CD4-positive, alpha-beta T cell treated with Interleukin-15 for 4 hours (primary cell): Measurements from ENCODE around the gene PCBP3.
"Not testable (repeated sequence)": the region's sequence is repeated elsewhere in the genome, so short reads cannot be mapped to it uniquely, and the experiment has no call there.

Experiments
- DNase-seq: peaks from one replicate; pipeline ENCODE4 v3.0.0-alpha.2; 2020; ENCODE audit warnings: low spot score

PCBP3 gene

DNA sequence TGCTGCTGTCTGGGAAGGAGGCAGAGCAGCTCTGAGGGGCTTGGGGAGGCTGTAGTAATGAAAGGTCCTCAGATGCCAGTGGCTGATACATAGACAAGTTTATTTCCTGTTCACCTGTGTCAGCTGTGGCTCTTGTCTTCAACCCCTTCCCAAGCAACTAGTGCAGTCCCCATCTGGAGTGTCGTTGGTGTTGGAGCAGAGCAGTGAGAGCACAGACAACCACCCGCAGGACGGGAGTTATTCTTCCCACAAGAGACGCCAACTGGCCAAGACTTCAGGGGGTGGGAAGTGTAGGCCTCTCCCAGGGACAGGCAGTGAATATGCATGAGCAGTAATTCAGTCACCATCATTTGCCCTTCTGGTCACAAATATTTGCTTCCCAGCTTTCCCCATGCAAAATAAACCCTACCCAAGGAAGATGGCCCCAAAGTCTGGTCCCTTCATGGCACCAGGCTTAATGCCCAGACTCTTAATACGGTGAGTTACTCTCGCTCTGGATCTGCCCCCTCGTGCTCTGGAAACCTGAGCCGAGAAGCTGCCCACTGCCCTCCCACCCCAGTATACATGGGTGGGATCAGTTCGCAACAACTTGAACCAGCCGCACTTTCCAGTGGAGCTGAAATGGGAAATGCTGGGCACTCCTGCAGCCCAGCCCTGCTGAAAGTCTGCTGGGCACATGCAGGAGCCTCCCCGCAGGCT, 184.5 kb downstream of the PCBP3 start:
- DNase-seq: no peak

DNA sequence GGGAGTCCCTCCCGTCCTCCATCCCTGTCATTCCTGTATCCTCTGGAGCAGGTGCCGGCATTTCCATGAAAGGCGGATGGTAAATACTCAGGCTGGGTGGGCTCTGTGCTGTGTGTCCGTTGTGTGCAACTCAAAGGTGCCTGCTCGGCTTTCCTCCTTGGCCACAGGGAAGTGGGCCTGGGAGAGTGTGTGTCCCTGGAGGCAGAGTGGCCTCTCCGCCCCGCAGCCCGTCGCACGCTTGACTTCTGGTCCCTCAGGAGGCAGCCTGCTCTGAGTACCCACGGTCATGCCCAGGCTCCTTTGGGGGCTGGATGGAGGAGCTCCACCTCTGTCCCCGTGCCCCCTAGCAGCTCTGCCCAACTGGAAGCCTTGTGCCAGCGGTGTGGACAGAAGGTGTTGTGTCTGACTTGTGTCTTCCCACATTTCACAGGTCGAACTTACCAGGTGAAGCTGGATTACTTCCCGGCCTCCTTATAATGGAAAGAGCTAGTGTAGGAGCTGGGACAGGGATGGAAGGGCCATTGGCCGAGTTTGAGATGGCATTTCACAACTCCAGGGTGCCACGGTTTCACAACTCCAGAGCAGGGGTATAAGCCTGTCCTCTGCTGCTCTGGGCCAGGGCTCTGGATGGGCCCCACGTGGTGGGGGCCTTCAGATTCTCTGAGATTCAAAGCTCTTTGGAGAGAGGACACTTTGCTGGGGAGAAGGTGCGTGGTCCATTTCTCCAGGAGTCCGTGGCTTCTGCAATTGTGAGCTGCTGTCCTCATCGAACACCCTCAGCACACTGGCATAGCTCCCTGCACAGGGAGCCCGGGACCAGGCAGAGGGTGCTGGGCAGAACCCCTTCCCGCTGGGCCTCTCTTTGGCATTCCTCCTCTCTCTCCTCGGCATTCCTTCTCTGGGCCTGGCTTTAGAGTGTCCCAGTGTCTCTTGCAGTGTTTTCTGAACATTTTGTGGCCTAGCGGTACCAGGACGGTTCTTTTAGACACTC, 185.3 kb downstream of the PCBP3 start:
- DNase-seq: no peak

DNA sequence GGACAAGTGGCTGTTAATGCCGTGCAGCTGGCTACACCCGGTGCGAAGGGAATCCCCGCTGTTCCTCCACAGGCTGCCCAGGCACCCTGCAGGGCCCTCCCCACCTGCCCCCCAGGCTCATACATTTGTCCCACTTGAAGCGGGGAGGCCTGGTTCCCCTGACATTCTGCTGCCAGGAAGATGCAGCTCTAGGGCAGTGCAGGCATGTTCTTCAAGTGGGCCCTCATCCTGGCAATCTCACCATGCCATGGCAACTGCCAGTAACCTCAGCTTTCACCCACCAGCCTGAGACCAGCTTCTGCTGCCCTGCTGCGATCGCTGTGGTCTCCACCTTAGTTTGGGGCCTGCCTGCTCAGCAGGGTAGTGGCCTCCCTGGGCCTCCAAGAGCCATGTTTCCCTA, 186.1 kb downstream of the PCBP3 start:
- DNase-seq: no peak

DNA sequence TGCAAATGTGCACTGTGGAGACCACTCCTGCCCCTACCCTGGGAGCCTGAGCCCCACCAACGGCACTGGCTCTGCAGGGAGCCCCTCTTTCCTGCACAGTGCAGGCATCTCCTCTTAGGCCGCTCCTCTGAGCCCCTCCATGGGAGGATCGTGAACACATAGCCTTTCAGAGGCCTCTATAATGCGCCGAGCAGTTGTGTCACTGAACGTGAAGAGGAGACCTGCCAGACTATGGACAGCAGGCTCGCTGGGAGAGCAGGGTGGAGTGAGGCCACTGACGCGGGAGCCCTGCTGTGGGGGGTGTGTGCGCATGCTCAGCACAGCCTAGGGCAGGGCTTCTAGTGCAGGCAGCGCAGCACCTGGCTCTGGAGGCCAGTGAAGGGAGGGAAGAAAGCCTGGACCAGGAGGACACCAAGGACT, 186.7 kb downstream of the PCBP3 start:
- DNase-seq: no peak

DNA sequence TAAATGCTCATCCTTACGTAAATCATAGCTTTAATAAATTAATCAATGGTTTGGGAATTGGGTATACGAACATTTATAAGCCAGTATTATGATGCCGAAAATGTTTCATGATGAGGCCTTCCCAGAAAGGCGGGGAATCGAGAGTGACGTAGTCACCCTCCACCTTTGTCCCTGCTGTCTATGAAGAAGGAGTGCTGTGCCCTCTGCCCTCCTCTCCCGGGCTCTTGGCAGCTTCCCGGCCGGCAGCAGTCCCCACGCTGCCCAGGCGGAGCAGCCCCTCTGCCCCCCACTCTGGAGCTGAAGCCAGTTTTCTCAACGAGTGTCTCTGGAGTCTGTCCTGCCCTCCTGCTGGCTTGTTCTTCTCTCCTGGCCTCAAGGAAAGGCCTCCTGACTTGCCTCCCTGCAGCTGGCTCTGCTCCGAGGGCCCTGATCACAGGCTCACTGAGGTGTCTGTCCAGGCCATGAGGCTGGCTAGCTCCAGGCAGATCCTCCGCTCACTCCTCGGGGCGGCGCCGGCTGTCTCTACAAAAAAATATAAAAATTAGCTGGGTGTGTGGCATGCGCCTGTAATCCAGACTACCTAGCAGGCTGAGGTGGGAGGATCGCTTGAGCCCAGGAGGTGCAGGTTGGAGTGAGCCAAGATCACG, 187.3 kb downstream of the PCBP3 start:
- DNase-seq: no peak

DNA sequence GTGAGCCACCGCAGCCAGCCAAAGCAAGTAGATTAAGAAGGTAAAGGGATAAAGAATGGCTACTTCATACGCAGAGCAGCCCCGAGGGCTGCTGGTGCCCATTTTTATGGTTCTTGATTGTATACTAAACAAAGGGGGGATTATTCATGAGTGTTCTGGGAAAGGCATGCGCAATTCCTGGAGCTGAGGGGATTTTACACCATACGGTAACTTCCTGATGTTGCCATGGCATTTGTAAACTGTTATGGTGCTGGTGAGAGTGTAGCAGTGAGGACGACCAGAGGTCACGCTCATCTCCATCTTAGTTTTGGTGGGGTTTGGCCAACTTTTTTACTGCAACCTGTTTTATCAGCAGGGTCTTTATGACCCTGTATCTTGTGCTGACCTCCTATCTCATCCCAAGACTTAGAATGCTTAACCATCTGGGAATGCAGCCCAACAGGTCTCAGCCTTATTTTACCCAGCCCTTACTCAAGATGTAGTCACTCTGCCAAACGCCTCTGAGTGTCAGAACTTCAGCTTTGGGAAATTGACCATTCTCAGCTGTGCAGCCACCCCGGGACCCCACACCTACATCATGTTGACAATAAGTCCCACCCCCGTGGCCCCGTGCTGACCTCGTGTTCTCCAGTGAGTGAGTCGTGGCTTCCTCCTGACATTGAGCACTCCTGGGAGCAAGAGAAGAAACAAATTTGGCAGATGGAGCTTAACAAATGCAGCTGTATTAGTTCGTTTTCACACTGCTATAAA, 188.6 kb downstream of the PCBP3 start:
- DNase-seq: no peak

DNA sequence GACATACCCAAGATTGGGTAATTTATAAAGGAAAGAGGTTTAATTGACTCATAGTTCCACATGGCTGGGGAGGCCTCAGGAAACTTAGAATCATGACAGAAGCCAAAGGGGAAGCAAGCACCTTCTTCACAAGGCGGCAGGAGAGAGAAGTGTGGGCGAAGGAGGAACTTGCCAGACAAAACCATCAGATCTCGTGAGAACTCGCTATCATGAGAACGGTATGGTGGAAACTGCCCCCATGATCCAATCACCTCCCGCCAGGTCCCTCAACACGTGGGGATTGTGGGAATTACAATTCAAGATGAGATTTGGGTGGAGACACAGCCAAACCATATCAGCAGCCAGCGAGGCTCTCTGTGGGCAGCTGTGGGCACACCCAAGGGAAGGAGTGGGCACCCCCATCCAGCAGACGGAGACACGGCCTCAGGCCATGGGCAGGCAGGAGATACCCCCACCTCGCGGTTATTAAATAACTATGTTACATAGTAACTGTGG, 189.3 kb downstream of the PCBP3 start:
- DNase-seq: not testable (repeated sequence)

DNA sequence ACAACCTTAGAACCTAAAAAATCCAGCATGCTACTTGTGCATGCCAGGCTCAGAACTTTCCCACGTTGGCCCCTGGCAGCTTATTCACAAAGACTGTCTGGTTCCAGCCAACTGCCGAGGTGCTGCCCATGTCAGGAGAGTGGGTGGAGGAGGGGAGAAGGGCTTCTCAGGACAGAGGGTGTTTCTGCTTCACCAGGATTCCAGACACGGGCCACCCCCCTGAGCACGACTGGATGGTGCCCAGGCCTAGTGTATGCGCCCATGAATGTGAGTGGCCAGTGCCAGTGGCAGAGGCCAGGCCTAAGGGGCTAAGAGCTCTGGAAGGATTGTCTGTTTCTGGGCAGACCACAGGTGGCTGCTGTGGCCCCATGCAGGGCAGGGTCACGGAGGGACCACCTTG, 189.9 kb downstream of the PCBP3 start:
- no peak for DNase-seq

DNA sequence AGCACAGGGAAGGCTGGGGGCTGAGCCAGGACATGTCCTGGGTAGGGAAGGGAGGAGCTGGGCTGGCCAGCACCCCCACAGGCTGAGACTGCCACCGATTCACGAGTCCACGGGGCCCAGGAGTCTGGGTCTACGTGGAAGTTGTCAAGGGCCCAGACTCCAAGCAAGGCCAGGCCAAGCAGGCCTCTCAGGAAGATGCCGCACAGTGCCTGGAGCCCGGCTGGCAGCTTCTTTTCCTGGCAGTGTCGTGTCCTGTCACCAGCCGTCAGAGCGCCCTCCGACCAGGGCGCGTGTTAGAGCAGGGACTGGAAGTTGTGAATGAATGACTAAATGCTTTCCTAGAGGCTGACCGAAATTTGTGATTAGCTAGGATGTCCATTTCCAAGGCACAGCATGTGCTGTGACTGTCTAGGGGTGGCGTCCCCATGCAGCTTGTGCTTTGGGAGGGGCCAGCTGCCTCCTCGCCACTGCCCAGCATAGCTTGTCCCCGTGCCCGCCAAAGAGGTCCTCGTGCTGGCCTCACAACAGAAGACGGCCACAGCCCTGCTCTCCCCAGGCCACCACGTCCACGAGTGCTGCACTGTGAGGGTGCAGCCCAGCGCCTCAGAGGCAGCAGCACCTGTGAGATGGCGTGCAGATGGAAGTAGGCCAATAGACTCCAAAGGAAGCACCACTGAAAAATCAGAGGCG, 190.6 kb downstream of the PCBP3 start:
- no peak for DNase-seq

DNA sequence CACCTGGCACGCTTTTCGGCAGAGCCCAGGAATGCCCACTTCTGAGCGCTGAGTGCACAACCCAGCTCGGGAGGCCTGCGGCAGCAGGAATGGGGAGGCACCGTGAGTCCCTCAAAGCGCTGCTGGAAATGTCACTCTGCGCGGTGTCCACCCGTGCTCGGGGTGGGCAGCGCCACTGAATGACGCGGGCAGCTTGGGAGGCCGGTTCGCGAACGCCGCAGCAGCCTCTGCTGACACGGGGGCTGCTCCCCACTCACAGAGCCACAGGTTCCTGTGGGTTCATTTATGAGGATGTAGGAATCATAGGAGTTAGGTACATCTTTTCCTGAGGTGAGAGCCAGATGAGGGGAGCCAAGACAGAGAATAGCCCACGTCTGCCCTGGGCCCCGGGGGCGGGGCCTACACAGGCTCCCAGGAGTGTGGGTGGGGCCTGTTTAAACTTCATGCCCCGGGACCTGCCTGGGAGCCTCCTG, 191.3 kb downstream of the PCBP3 start:
- no peak for DNase-seq

DNA sequence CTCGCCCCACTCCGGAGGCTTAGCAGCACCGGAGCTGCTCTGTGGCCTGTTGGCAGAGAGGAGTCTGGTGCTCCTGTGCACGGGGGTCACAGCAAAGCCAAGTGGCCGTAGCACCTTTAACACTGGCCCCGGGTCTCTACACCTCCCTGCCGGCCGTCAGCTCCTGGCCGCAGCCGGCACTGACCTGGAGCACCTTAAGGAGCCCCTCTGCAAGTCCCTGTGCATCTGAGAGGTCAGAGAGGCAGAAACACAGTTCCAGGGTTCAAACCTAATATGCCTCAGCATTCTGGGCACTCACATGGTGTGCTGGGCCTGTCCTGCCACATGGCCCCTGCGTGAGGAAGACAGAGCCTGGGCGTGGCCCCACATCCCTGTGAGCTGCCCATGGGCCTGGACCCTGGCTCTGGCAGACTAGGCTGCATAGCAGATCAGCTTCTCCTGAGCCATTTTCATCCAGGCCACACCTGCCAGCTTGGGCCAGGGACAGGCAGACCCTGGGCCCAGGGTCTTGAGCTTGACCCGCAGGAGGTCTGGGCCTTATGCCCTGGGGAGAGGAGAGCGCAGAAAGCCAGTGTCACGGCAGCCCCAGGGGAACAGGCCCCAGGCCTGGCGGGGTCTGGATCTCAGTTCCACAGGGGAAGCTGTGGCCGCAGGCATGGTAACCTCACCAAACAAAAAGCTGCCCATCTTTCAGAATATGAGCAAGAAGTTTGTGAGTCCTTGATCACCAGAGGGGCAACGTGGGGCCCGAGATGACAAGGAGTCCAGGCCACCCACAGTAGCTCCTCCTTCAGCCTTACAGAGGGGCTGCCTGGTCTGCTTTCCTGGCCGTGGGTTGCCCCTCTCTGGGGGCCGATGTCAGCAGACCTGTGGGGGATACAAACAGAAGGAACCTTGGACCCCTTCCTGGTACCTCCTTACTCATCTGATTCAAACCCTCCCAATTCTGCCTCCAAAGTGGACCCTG, 192.1 kb downstream of the PCBP3 start:
- no peak for DNase-seq

DNA sequence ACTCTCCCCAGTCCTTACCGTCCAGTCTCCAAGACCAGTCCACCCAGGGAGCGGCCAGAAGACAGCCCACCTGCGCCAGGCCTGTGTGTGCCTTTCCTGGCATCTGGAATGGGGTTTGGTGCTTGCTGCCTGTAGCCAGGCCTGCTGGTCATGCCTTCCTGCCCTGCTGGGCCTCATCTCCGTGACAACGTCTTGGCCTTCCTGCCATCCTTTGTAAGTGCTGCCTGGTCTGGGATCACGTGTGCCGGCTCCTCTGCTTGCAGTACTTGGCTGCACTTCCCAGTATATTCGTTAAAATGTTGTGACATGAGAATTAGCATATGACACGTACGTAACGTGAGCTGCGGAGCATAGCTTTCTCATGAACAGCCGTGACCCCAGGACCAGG, 192.7 kb downstream of the PCBP3 start:
- DNase-seq: no peak

DNA sequence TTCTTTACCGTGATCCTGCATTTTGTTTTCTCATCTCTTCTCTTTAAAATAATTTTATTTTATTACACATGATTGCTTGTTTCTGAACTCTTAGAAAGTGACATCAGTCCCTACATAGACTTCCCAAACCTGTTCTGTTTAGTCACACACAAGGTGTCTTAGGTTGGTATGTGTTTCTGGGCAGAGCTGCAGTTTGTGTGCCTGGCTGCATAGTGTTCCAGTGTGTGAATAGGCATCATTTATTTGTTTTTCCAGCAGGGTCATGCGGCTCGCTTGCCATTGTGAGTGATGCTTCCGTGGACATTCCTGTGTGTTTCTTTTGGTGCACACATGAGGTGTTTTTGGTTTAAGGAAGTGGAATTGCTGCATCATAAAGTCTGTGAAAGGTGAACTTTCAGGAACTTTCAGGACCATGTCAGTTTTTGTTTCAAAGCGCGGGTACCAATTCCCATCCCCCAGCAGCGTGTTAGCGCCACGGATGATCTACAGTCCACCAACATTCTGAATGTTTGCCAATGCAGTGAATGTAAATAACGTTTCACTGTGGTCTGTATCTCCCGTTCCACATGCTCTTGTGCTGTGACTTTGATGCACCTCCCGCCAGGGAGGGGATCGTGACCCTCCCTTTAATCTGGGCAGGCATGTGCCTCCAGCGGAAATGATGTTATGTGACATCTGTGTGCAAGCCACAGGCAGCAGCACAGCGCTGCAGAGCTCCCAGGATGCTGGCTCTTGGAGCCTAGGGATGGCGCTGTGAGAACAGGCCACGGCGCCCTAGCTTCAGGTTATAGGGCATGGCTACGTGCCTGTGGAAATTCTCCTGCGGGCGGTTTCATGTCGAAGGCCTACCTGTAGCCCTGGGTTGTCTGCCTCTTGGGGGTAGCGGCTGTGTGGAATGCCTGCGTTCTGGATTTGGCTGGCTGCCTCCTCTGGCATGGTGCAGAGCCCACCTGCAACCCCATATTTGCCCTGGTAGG, 193.5 kb downstream of the PCBP3 start:
- DNase-seq: no peak

DNA sequence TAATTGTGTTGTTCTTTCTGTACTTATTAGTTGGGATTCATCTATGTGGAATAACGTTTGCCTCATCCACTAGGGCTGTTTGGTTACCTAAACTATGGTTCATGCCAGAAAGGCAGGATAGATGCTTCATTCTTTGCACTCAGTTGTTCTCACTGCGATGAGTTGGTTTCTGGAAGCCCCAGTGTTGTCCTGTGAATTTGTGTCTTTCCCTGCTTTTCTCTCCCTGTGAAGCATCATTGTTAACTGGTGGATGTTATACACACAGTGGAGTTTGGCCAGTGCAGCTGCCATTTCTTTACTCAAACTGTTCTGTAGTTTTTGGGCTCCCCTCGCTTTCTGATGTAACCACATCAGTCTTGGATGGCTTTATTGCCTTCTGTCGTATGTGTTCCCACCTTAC, 194.4 kb downstream of the PCBP3 start:
- no peak for DNase-seq

DNA sequence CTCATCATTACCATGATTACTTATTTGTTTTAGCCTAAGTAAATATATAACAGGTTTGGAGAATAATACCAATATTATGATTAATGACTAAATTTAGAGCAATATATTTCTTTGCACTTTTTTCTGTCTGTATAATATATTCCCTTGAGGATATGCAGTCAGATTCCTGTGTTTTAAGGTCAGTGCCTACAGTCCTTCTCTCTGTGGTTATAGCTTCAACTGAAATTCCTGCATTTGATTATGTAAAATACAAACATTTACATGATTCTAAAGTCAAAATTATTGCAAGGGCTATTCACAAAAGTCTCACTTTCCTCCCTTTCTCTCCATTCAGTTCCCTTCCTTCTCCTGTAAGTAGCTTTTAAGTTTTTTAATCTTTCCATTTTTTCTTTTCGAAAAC, 195.1 kb downstream of the PCBP3 start:
- no peak for DNase-seq

DNA sequence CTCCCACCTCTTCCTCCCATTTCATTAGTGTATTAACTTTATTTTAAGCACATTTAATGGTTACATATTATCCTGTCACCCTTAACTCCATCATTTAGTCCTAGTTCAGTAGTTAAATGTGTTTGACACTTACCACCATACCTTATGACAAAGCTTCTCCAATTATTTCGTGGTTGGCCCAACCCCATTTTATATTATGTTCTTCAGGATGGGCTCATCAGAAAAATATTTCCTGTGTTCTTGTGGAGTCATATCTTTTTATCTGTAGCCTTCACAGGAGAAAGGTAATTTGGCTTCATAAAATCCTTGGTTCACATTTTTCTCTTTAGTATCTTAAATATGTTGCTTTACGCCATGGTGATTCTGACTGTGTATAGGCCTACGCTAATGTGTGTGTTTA, 195.7 kb downstream of the PCBP3 start:
- DNase-seq: no peak

DNA sequence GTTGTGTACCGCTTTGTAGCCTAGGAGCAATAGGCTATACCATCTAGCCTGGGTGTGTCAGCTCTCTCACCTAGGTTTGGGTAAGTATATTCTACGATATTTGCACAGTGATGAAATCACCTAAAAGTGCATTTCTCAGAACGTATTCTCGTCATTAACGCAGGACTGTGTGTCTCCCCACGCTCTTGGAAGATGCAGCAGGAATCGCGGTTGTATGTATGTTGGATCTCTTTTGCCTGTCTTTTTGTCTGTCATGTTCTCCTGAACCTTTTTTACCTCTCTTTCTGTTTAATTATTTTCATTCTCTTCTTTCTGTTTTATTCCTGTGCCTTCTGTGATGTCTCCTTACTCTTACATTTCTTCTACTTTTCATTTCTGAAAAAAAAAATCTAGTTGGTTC, 197.5 kb downstream of the PCBP3 start:
- DNase-seq: no peak

DNA sequence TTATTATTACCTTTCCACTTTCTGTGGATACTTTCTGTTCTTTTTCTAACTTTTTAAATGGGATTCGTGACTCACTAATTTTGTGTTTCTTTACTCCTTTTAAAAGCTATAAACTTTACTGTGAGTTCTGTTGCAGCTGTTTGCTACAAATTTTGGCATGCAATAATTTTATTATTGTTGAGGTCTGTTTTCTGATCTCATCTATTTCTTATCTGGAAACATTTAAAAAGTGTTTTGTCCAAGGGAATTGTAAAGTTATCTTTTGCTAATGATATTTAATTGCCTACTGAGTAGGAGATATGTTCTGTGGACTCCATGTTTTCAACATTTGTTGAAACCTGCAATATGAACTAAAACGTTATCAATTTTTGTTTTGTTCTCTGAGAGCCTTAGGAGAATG, 199.9 kb downstream of the PCBP3 start:
- DNase-seq: no peak

DNA sequence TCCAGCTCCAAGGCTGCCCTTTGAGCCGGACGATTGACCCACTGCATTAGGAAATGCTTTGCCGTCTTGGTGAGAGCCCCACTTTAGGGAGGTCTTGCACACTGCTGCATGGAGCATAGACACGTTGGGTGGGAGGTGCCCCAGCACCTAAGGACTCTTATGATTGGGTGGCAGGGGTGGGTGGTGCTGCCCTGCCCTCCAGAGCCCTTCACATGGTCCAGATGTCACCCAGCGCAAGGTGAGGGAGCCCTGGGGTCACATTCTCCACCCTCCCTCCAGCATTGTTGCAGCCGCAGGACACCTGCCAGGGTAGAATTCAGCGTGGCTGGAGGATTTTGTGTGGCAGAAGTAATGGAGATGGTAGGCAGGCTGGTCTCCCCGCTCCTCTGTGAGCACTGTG, 200.7 kb downstream of the PCBP3 start:
- DNase-seq: no peak
